GM12878 (cell line): ENCODE results near the gene PHEX. TPM values are rescaled to one million over a fixed set of nuclear protein-coding genes. Genes with fewer than 3 reads are reported as not detected.
A peak's percentile ranks its signal among the peaks of the same experiment; 100 is the strongest.

ENCODE experiments used
- ATAC-seq: fragments of 200-7000 bp; cut with Tn5 transposase; 3 replicates; pipeline ENCODE4 v1.9.1; 2020; ENCODE audit warnings: mild to moderate bottlenecking, moderate library complexity
- BruUV-seq: library from RNA; stranded (reverse); fragments of 400-500 nt; replicated peaks from 2 replicates; lab custom pipeline; 2021; lab: Mats Ljungman, UMichigan
- CTCF ChIA-PET: fragments of 300-600 bp; sonication (Branson Sonifier 250); formaldehyde crosslinking; extraction: SDS; loops from one replicate; lab custom pipeline; 2021; ENCODE audit warnings: inconsistent platforms; lab: Yijun Ruan, JAX
- POLR2A ChIA-PET: fragments of 350-600 bp; formaldehyde crosslinking; extraction: SDS; loops from one replicate; lab custom pipeline; 2021; ENCODE audit warnings: inconsistent platforms; lab: Charles Lee
- RAD21 ChIA-PET: fragments of 300-600 bp; sonication (Branson Sonifier 250); formaldehyde crosslinking; loops from one replicate; lab custom pipeline; 2023; ENCODE audit warnings: antibody characterized with exemption; ENCODE audit not compliant: unreplicated experiment; lab: Charles Lee
- SMC1A ChIA-PET: fragments of 300-600 bp; sonication (Branson Sonifier 250); formaldehyde crosslinking; loops from one replicate; lab custom pipeline; 2023; ENCODE audit not compliant: unreplicated experiment, uncharacterized antibody; lab: Charles Lee
- DNase-seq: peaks from one replicate; pipeline ENCODE4 v3.0.0-alpha.2; 2011; ENCODE audit warnings: low read depth, low spot score
- FAIRE-seq: peaks from 3 replicates; lab custom pipeline; 2011; peaks lifted over from hg19 to GRCh38; lab: Jason Lieb, UNC
- H2AFZ ChIP-seq: 2 replicates; pipeline ENCODE4 v1.6.0; 2011; ENCODE audit warnings: low read depth, low read length, control low read depth; ENCODE audit not compliant: control insufficient read depth
- H3K27ac ChIP-seq: 2 replicates; pipeline ENCODE4 v1.5.1; 2011; ENCODE audit warnings: control low read depth; ENCODE audit not compliant: control insufficient read depth, insufficient read depth
- H3K27me3 ChIP-seq, 2 experiments: replicated peaks in 1 of 2; 2 replicates each; pipeline versions ENCODE4 v1.6.0 to v1.6.1; 2011; ENCODE audit warnings: low read length in 1 of 2; ENCODE audit not compliant: control insufficient read depth in 2 of 2, insufficient read depth in 2 of 2
- H3K36me3 ChIP-seq, 2 experiments: 2 replicates each; pipeline ENCODE4 v1.5.1; 2011; ENCODE audit warnings: low read length in 1 of 2; ENCODE audit not compliant: control insufficient read depth in 2 of 2, insufficient read depth in 2 of 2
- H3K4me1 ChIP-seq: 2 replicates; pipeline ENCODE4 v1.6.1; 2011; ENCODE audit warnings: mild to moderate bottlenecking, low read length, moderate library complexity, mixed read lengths; ENCODE audit not compliant: control insufficient read depth, insufficient read depth
- H3K4me2 ChIP-seq: 2 replicates; pipeline ENCODE4 v1.6.0; 2011; ENCODE audit warnings: control low read depth; ENCODE audit not compliant: control insufficient read depth, insufficient read depth
- H3K4me3 ChIP-seq: fragments of 200-600 bp; sonication (generic); 2 replicates; pipeline ENCODE4 v1.5.1; 2016
- H3K79me2 ChIP-seq: 2 replicates; pipeline ENCODE4 v1.6.0; 2011; ENCODE audit warnings: low read length; ENCODE audit not compliant: control insufficient read depth, insufficient read depth
- H3K9ac ChIP-seq: 2 replicates; pipeline ENCODE4 v1.8.0; 2011; ENCODE audit warnings: low read length, control low read depth, mixed read lengths; ENCODE audit not compliant: control insufficient read depth, insufficient read depth
- H3K9me3 ChIP-seq: replicated peaks from 3 replicates; pipeline ENCODE4 v1.5.1; 2011; ENCODE audit warnings: mild to moderate bottlenecking, low read length; ENCODE audit not compliant: control insufficient read depth, insufficient read depth
- H4K20me1 ChIP-seq: 2 replicates; pipeline ENCODE4 v1.6.0; 2011; ENCODE audit not compliant: control insufficient read depth, insufficient read depth
- ATF7 ChIP-seq: fragments of 450-650 bp; IDR thresholded peaks from 2 replicates; pipeline ENCODE4 v1.6.1; 2016; ENCODE audit warnings: low read depth, mild to moderate bottlenecking
- GABPA ChIP-seq: IDR thresholded peaks from 2 replicates; pipeline ENCODE4 v1.6.1; 2014; ENCODE audit warnings: antibody characterized with exemption, low read depth, mild to moderate bottlenecking, inconsistent platforms
- NR2C2 ChIP-seq: IDR thresholded peaks from 2 replicates; pipeline ENCODE4 v1.6.1; 2011; ENCODE audit warnings: borderline replicate concordance, low read depth; ENCODE audit not compliant: control insufficient read depth, insufficient read length
- POU2F2 ChIP-seq: IDR thresholded peaks from 3 replicates; pipeline ENCODE4 v1.6.1; 2011; ENCODE audit warnings: low read depth, mild to moderate bottlenecking, low read length, borderline replicate concordance
- RAD51 ChIP-seq: fragments of 450-650 bp; IDR thresholded peaks from 2 replicates; pipeline ENCODE4 v1.6.1; 2016; ENCODE audit warnings: moderate library complexity, mild to moderate bottlenecking, inconsistent platforms
- STAT1 ChIP-seq: fragments of 450-650 bp; conservative IDR thresholded peaks from 2 replicates; pipeline ENCODE4 v1.6.1; 2014; ENCODE audit warnings: antibody characterized with exemption, mild to moderate bottlenecking
- ZNF217 ChIP-seq: fragments of 450-650 bp; IDR thresholded peaks from 2 replicates; pipeline ENCODE4 v1.6.1; 2017; ENCODE audit warnings: antibody characterized with exemption, mild to moderate bottlenecking
- WGBS: methylation state at CpG from one replicate; pipeline ENCODE4 v1.1.6; 2016; ENCODE audit warnings: low lambda C conversion rate; ENCODE audit not compliant: insufficient replicate concordance, insufficient coverage; ENCODE audit errors: missing lambda C conversion rate; 5-methylcytosine and 5-hydroxymethylcytosine counted together
- in situ Hi-C: fragments of 300-500 bp; cut with MboI; formaldehyde crosslinking; loops from 9 replicates; pipeline ENCODE4 v1.14.3; 2018; ENCODE audit warnings: mixed read lengths
- intact Hi-C: fragments of 100-400 bp; cut with micrococcal nuclease; formaldehyde crosslinking; loops from one replicate; pipeline ENCODE4 v1.14.2; 2022; ENCODE audit not compliant: unreplicated experiment
- polyA plus RNA-seq, 11 experiments: library from polyadenylated mRNA; depleted of rRNA in 4 of 11; unstranded in 6 of 11; stranded (reverse) in 5 of 11; fragments of >200 nt; fragmentation: Nextera tagmentation in 4 of 11; fragmentation: Illumina TruSeq in 1 of 11; extraction: Ambion mirVana in 4 of 11; extraction: Trizol in 1 of 11; gene quantifications; 1 replicate in 1 of 11; 2 replicates in 10 of 11; pipeline versions ENCODE4 v1.2.1 to v1.2.3, GENCODE V29; 2011 to 2016; ENCODE audit warnings: inconsistent platforms in 2 of 11, missing spikeins in 2 of 11, low read depth in 1 of 11
- total RNA-seq, 4 experiments: library from RNA; depleted of rRNA in 3 of 4; stranded (reverse); fragments of >200 nt in 3 of 4; fragmentation: Illumina TruSeq in 1 of 4; extraction: Trizol in 1 of 4; gene quantifications; 2 replicates each; pipeline versions ENCODE4 v1.2.1 to v1.2.3, GENCODE V29; 2013 to 2021
- TF ChIP-seq, protein P1 (sequence below), 3 experiments: IDR thresholded peaks in 2 of 3; conservative IDR thresholded peaks in 1 of 3; 2 replicates each; pipeline ENCODE4 v1.5.1; 2011; ENCODE audit warnings: low read depth in 3 of 3, low read length in 3 of 3, mild to moderate bottlenecking in 3 of 3, control low read depth in 2 of 3, moderate library complexity in 2 of 3, inconsistent platforms in 1 of 3, mixed read lengths in 1 of 3; ENCODE audit not compliant: control insufficient read depth in 2 of 3, insufficient read depth in 1 of 3; ENCODE audit errors: extremely low read depth in 1 of 3

PHEX gene
- total and polyA plus RNA-seq, 10 of the 15 experiments (the other 5 are each of a cell fraction or from before 2014, with no cell fraction given): 0.12 to 97.2 (median 0.55) TPM

DNA sequence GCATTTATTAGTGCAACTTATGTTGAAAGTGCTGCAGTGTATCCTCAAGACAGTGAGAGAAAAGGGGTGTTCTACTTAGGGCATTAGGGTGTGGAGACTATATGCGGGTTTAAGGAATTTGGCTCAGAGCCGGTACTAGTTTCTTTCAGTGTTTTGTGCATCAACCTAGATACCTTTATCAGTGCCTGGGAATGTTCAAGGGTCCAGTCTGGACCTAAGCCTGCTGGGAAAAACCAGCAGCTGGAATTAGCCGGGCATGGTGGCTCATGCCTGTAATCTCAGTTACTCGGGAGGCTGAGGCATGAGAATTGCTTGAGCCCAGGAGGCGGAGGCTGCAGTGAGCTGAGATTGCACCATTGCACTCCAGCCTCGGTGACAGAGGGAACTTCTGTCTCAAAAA is 7.4 kb downstream of the PHEX start:
- Histone ChIP-seq H4K20me1 (no peaks in the 10 kb centered on the region), H3K9ac (no peak overlapping the region), H3K4me3 (no peak overlapping the region), H3K4me2 (no peak overlapping the region), H3K79me2 (no peaks in the 10 kb centered on the region), H3K4me1 (no peaks in the 10 kb centered on the region), H3K9me3 (no peaks in the 10 kb centered on the region), H2AFZ (no peak overlapping the region), H3K27ac (no peak overlapping the region), H3K27me3 (no peaks in the 10 kb centered on the region), H3K36me3 (no peaks in the 10 kb centered on the region)
- in situ Hi-C loops: no loop called here
- WGBS: 46% methylated on average over 6 of the region's 6 CpGs
- TF ChIP-seq STAT1: no peak
- TF ChIP-seq RAD51: no peak
- no peak for TF ChIP-seq NR2C2
- no peak for TF ChIP-seq GABPA
- no peak for TF ChIP-seq ATF7
- no peak for TF ChIP-seq POU2F2
- TF ChIP-seq, protein P1, sequence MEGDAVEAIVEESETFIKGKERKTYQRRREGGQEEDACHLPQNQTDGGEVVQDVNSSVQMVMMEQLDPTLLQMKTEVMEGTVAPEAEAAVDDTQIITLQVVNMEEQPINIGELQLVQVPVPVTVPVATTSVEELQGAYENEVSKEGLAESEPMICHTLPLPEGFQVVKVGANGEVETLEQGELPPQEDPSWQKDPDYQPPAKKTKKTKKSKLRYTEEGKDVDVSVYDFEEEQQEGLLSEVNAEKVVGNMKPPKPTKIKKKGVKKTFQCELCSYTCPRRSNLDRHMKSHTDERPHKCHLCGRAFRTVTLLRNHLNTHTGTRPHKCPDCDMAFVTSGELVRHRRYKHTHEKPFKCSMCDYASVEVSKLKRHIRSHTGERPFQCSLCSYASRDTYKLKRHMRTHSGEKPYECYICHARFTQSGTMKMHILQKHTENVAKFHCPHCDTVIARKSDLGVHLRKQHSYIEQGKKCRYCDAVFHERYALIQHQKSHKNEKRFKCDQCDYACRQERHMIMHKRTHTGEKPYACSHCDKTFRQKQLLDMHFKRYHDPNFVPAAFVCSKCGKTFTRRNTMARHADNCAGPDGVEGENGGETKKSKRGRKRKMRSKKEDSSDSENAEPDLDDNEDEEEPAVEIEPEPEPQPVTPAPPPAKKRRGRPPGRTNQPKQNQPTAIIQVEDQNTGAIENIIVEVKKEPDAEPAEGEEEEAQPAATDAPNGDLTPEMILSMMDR (IDR thresholded peaks at IDR 0.05 in 2 of 3, conservative IDR thresholded peaks at IDR 0.05 in 1 of 3; ENCODE audit: control insufficient read depth in 2 of 3, extremely low read depth in 1 of 3, insufficient read depth in 1 of 3, low read depth in 3 of 3, low read length in 3 of 3): no peak
- TF ChIP-seq ZNF217: no peak
- POLR2A ChIA-PET: no interaction called here
- no peak for DNase-seq
- CTCF ChIA-PET: no interaction called here
- RAD21 ChIA-PET: no interaction called here
- FAIRE-seq: no peak
- no TSS peak for BruUV-seq
- intact Hi-C loops: no loop called here
- SMC1A ChIA-PET: interaction anchor here (0.8 to 6.9 kb wide), 3 partner anchors 10 to 51 kb away, joined by 3 to 69 read pairs (median 4); no protein-coding TSS in a partner anchor
- 0 out of 3 replicates have a peak, but pooled peaks have one; percentile 9 for ATAC-seq
